Liver (tissue), 9 donors: ENCODE data around the gene ALCAM. TPM values are rescaled to one million over a fixed set of nuclear protein-coding genes. Genes with fewer than 3 reads are reported as not detected.

Experiments used
- DNase-seq: peaks from one replicate; pipeline ENCODE4 v3.0.0-alpha.2; 2017; ENCODE audit warnings: low spot score
- H3K27ac ChIP-seq, 2 donors: one replicate each; pipeline ENCODE4 v1.7.0; 2013; ENCODE audit warnings: inconsistent platforms in 2 of 2, low read length in 2 of 2, control low read depth in 1 of 2, low read depth in 1 of 2, mild to moderate bottlenecking in 1 of 2
- H3K27me3 ChIP-seq, 4 donors: one replicate each; pipeline versions ENCODE4 v1.6.1 to v1.7.0; 2013; ENCODE audit warnings: low read length in 3 of 4, inconsistent platforms in 1 of 4, mild to moderate bottlenecking in 1 of 4, moderate library complexity in 1 of 4; ENCODE audit not compliant: control insufficient read depth in 4 of 4, insufficient read depth in 4 of 4
- H3K36me3 ChIP-seq, 4 donors: one replicate each; pipeline versions ENCODE4 v1.6.1 to v1.7.0; 2013; ENCODE audit warnings: low read length in 3 of 4, mild to moderate bottlenecking in 3 of 4, low read depth in 1 of 4, moderate library complexity in 1 of 4; ENCODE audit not compliant: control insufficient read depth in 4 of 4, insufficient read depth in 3 of 4
- H3K4me1 ChIP-seq, 4 donors: one replicate each; pipeline versions ENCODE4 v1.6.1 to v1.7.0; 2013; ENCODE audit warnings: low read length in 3 of 4, mild to moderate bottlenecking in 3 of 4, moderate library complexity in 1 of 4; ENCODE audit not compliant: control insufficient read depth in 4 of 4, insufficient read depth in 4 of 4
- H3K4me3 ChIP-seq, 3 donors: one replicate each; pipeline versions ENCODE4 v1.6.1 to v1.7.0; 2013; ENCODE audit warnings: low read length in 3 of 3, control low read depth in 1 of 3, low read depth in 1 of 3, mild to moderate bottlenecking in 1 of 3
- H3K9ac ChIP-seq, 2 donors: one replicate each; pipeline ENCODE4 v1.7.0; 2013; ENCODE audit warnings: low read length in 2 of 2, mild to moderate bottlenecking in 2 of 2, moderate library complexity in 2 of 2, control low read depth in 1 of 2, low read depth in 1 of 2
- H3K9me3 ChIP-seq, 4 donors: one replicate each; pipeline versions ENCODE4 v1.6.1 to v1.7.0; 2013; ENCODE audit warnings: low read length in 3 of 4; ENCODE audit not compliant: control insufficient read depth in 4 of 4
- ATF3 ChIP-seq: IDR thresholded peaks from 2 replicates; pipeline ENCODE4 v1.6.1; 2016; ENCODE audit warnings: antibody characterized with exemption
- CTCF ChIP-seq: fragments of 150-350 bp; IDR thresholded peaks from 2 replicates; pipeline ENCODE4 v1.5.1; 2017; ENCODE audit warnings: improper control_type of control experiment, low read depth, low read length; ENCODE audit not compliant: missing input control
- EGR1 ChIP-seq, 2 donors: IDR thresholded peaks; 2 replicates each; pipeline ENCODE4 v1.6.1; 2016 to 2018; ENCODE audit warnings: antibody characterized with exemption in 2 of 2, low read depth in 2 of 2
- FOXA1 ChIP-seq: IDR thresholded peaks from 2 replicates; pipeline ENCODE4 v1.6.1; 2016; ENCODE audit warnings: antibody characterized with exemption
- FOXA2 ChIP-seq: IDR thresholded peaks from 2 replicates; pipeline ENCODE4 v1.6.1; 2016; ENCODE audit warnings: antibody characterized with exemption
- GABPA ChIP-seq, 2 donors: IDR thresholded peaks in 1 of 2; conservative IDR thresholded peaks in 1 of 2; 2 replicates each; pipeline ENCODE4 v1.6.1; 2016; ENCODE audit warnings: antibody characterized with exemption in 2 of 2, mild to moderate bottlenecking in 1 of 2, moderate library complexity in 1 of 2
- HNF4A ChIP-seq, 2 donors: conservative IDR thresholded peaks; 2 replicates each; pipeline ENCODE4 v1.6.1; 2016; ENCODE audit warnings: antibody characterized with exemption in 2 of 2, mild to moderate bottlenecking in 2 of 2
- HNF4G ChIP-seq: IDR thresholded peaks from 2 replicates; pipeline ENCODE4 v1.6.1; 2016; ENCODE audit warnings: antibody characterized with exemption
- JUND ChIP-seq, 2 donors: IDR thresholded peaks; 2 replicates each; pipeline ENCODE4 v1.6.1; 2016; ENCODE audit warnings: antibody characterized with exemption in 2 of 2
- MAX ChIP-seq: IDR thresholded peaks from 2 replicates; pipeline ENCODE4 v1.6.1; 2016; ENCODE audit warnings: antibody characterized with exemption
- NR2F2 ChIP-seq: IDR thresholded peaks from 2 replicates; pipeline ENCODE4 v1.6.1; 2016; ENCODE audit warnings: antibody characterized with exemption
- RAD21 ChIP-seq, 2 donors: IDR thresholded peaks; 2 replicates each; pipeline ENCODE4 v1.6.1; 2016; ENCODE audit warnings: antibody characterized with exemption in 2 of 2, mild to moderate bottlenecking in 2 of 2
- REST ChIP-seq: IDR thresholded peaks from 2 replicates; pipeline ENCODE4 v1.6.1; 2016; ENCODE audit warnings: antibody characterized with exemption, mild to moderate bottlenecking
- RXRA ChIP-seq, 2 donors: IDR thresholded peaks; 2 replicates each; pipeline ENCODE4 v1.6.1; 2017 to 2018; ENCODE audit warnings: antibody characterized with exemption in 2 of 2, mild to moderate bottlenecking in 1 of 2
- SP1 ChIP-seq: IDR thresholded peaks from 2 replicates; pipeline ENCODE4 v1.6.1; 2018; ENCODE audit warnings: antibody characterized with exemption, mild to moderate bottlenecking
- YY1 ChIP-seq: IDR thresholded peaks from 2 replicates; pipeline ENCODE4 v1.6.1; 2016; ENCODE audit warnings: antibody characterized with exemption, mild to moderate bottlenecking
- ZBTB33 ChIP-seq: IDR thresholded peaks from 2 replicates; pipeline ENCODE4 v1.6.1; 2016; ENCODE audit warnings: antibody characterized with exemption
- WGBS: extraction: QIAGEN DNeasy Blood & Tissue Kit; methylation state at CpG from one replicate; pipeline ENCODE4 v1.1.7; 2013; 5-methylcytosine and 5-hydroxymethylcytosine counted together
- polyA plus RNA-seq, 2 donors: library from polyadenylated mRNA; stranded (reverse) in 1 of 2; unstranded in 1 of 2; fragments of 200-250 nt in 1 of 2; fragments of >200 nt in 1 of 2; fragmentation: Nextera tagmentation in 1 of 2; extraction: Ambion mirVana in 1 of 2; gene quantifications; one replicate each; pipeline versions ENCODE4 v1.2.1 to v1.2.3, GENCODE V29; 2013 to 2015
- total RNA-seq, 2 donors: library from RNA; depleted of rRNA; stranded (reverse); fragments of >200 nt; gene quantifications; one replicate each; pipeline ENCODE4 v1.2.3, GENCODE V29; 2014
- donor health status: healthy.
- donor health status: healthy.
- donor health status: healthy.
- donor health status: healthy.
- donor health status: healthy.

The ALCAM gene
- total and polyA plus RNA-seq, 4 donors: 14.2 to 62.0 (median 32.3) TPM

- TF ChIP-seq RAD21 (IDR thresholded peaks at IDR 0.05) (no peak), JUND (IDR thresholded peaks at IDR 0.05) (no peak), MAX (no peak), HNF4G (no peak), HNF4A (conservative IDR thresholded peaks at IDR 0.05) (no peak), ZBTB33 (no peak), ATF3 (no peak), REST (no peak), FOXA1 (no peak), GABPA (IDR thresholded peaks at IDR 0.05 in 1 of 2, conservative IDR thresholded peaks at IDR 0.05 in 1 of 2) (no peak), EGR1 (IDR thresholded peaks at IDR 0.05; ENCODE audit: low read depth in 2 of 2) (no peak), SP1 (no peak), RXRA (IDR thresholded peaks at IDR 0.05) (no peak)
- no peak for DNase-seq
- no peak overlapping the region for H3K9ac ChIP-seq
- no peaks in the 10 kb centered on the region for H3K4me1 ChIP-seq
- H3K9me3 ChIP-seq: no peaks in the 10 kb centered on the region
- H3K4me3 ChIP-seq: no peak overlapping the region
- H3K27ac ChIP-seq: no peak overlapping the region
- H3K36me3 ChIP-seq: no peaks in the 10 kb centered on the region
- no peaks in the 10 kb centered on the region for H3K27me3 ChIP-seq
Measured at GRCh38 chr3:105614288-105615030, 247.8 kb downstream of the ALCAM start.

GRCh38 chr3:105615814-105616213, 249.1 kb downstream of the ALCAM start:
- WGBS: 82% methylated on average over 3 of the region's 3 CpGs
- H3K4me1 ChIP-seq: no peaks in the 10 kb centered on the region
- H3K36me3 ChIP-seq: no peaks in the 10 kb centered on the region
- no peaks in the 10 kb centered on the region for H3K27me3 ChIP-seq
- H3K9ac ChIP-seq: no peak overlapping the region
- DNase-seq: no peak
- H3K9me3 ChIP-seq: no peaks in the 10 kb centered on the region
- no peak overlapping the region for H3K4me3 ChIP-seq
- no peak overlapping the region for H3K27ac ChIP-seq
- no peak for TF ChIP-seq ATF3
- no peak for TF ChIP-seq EGR1 (IDR thresholded peaks at IDR 0.05; ENCODE audit: low read depth in 2 of 2)
- TF ChIP-seq FOXA1: no peak
- TF ChIP-seq RAD21 (IDR thresholded peaks at IDR 0.05): no peak
- no peak for TF ChIP-seq REST
- no peak for TF ChIP-seq HNF4A (conservative IDR thresholded peaks at IDR 0.05)
- TF ChIP-seq FOXA2: no peak
- no peak for TF ChIP-seq NR2F2
- TF ChIP-seq JUND (IDR thresholded peaks at IDR 0.05): no peak
- no peak for TF ChIP-seq SP1
- TF ChIP-seq MAX: no peak
- no peak for TF ChIP-seq YY1
- TF ChIP-seq CTCF: no peak
- no peak for TF ChIP-seq HNF4G
